DMS79 treated with DMSO at 0.1 percent for 48 hours (cell line): Measurements from ENCODE around the gene AHNAK2.
A peak's percentile ranks its signal among the peaks of the same experiment; 100 is the strongest.

ENCODE experiments used
- DNase-seq: peaks from one replicate; lab custom pipeline; 2025; lab: John Stamatoyannopoulos, UW

The AHNAK2 gene

GRCh38 chr14:104937694-104938365 lies 40.3 kb downstream of the AHNAK2 start:
- DNase-seq, result no peak

- no peak for DNase-seq
Measured at GRCh38 chr14:104937161-104937560, 41.0 kb downstream of the AHNAK2 start.

GRCh38 chr14:104936361-104937155 lies 41.6 kb downstream of the AHNAK2 start:
- DNase-seq, result no peak

- no peak for DNase-seq
Measured at GRCh38 chr14:104935955-104936354, 42.2 kb downstream of the AHNAK2 start.

- peak; percentile 90 for DNase-seq
Measured at GRCh38 chr14:104935026-104935650, 43.0 kb downstream of the AHNAK2 start.

GRCh38 chr14:104933746-104934733 lies 44.1 kb downstream of the AHNAK2 start:
- DNase-seq, result no peak

- peak; percentile 75 for DNase-seq
Measured at GRCh38 chr14:104932676-104933631, 45.2 kb downstream of the AHNAK2 start.

- DNase-seq, result no peak
Measured at GRCh38 chr14:104931771-104932675, 46.2 kb downstream of the AHNAK2 start.

- DNase-seq, result no peak
Measured at GRCh38 chr14:104931304-104931770, 46.8 kb downstream of the AHNAK2 start.

- DNase-seq, result no peak
Measured at GRCh38 chr14:104930526-104931303, 47.5 kb downstream of the AHNAK2 start.

- no peak for DNase-seq
Measured at GRCh38 chr14:104929268-104930230, 48.6 kb downstream of the AHNAK2 start.

GRCh38 chr14:104928391-104929133 lies 49.6 kb downstream of the AHNAK2 start:
- DNase-seq, result no peak

GRCh38 chr14:104927901-104928300 lies 50.3 kb downstream of the AHNAK2 start:
- DNase-seq, result no peak

GRCh38 chr14:104927432-104927816 lies 50.8 kb downstream of the AHNAK2 start:
- DNase-seq, result no peak

GRCh38 chr14:104926619-104927431 lies 51.3 kb downstream of the AHNAK2 start:
- no peak for DNase-seq
